Adrenal gland (tissue), 5 donors: ENCODE data around the gene MINDY3.

Source experiments
- POLR2A ChIP-seq, 2 donors: fragments of 450-650 bp; IDR thresholded peaks; one replicate each; pipeline ENCODE4 v1.6.1; 2017; ENCODE audit warnings: antibody characterized with exemption in 2 of 2, mild to moderate bottlenecking in 2 of 2, moderate library complexity in 1 of 2
- TF ChIP-seq, protein P1 (sequence below), 6 experiments: fragments of 450-650 bp in 4 of 6; fragments of 200-600 bp in 2 of 6; sonication (generic) in 1 of 6; IDR thresholded peaks; 1 replicate in 5 of 6; 2 replicates in 1 of 6; pipeline versions ENCODE4 v1.5.1 to v1.8.0; 2016 to 2021; ENCODE audit warnings: antibody characterized with exemption in 6 of 6, mild to moderate bottlenecking in 2 of 6, moderate library complexity in 1 of 6
- donor health status: DM: no; HTN: no; CAD: no.

DNA sequence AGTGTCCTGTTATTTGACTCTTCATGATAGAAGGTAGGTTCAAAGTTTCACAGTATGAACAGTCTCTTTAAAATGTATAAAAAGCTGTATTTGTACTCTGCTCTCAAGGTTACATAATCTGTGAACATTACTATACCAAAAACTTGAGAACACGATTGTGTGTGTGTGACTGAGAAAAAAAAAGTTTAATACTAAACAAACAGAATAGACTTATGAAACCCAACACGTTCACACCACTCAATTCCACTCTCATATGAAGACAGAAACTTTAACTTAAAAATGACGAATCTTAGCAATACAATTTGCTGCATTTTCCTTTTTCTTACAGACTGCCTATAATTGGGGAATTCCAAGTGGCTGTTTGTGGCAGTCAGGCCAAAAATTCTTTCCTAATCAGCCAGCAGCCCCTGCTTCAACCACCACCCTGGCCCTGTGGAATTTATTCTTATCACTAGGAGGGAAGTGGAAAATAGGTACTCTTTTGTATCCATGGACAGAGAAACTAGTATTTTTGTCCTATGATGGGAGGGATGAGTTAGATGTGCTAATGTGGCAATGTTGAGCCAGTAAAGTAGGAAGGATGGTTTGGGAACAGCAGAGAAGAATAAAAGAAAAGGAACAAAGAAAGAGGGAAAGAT lies 42.8 kb downstream of the MINDY3 start:
- TF ChIP-seq, protein P1, sequence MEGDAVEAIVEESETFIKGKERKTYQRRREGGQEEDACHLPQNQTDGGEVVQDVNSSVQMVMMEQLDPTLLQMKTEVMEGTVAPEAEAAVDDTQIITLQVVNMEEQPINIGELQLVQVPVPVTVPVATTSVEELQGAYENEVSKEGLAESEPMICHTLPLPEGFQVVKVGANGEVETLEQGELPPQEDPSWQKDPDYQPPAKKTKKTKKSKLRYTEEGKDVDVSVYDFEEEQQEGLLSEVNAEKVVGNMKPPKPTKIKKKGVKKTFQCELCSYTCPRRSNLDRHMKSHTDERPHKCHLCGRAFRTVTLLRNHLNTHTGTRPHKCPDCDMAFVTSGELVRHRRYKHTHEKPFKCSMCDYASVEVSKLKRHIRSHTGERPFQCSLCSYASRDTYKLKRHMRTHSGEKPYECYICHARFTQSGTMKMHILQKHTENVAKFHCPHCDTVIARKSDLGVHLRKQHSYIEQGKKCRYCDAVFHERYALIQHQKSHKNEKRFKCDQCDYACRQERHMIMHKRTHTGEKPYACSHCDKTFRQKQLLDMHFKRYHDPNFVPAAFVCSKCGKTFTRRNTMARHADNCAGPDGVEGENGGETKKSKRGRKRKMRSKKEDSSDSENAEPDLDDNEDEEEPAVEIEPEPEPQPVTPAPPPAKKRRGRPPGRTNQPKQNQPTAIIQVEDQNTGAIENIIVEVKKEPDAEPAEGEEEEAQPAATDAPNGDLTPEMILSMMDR (IDR thresholded peaks at IDR 0.05), result no peak
- TF ChIP-seq POLR2A (IDR thresholded peaks at IDR 0.05), result no peak
